GM18508 (cell line): ENCODE data around the gene SRPX2.

ENCODE experiments used
- ATAC-seq: cut with Tn5 transposase; IDR thresholded peaks from one replicate; pipeline ENCODE4 v1.9.1; 2021; ENCODE audit warnings: moderate number of reproducible peaks; ENCODE audit not compliant: insufficient read depth, unreplicated experiment

Gene SRPX2, protein sequence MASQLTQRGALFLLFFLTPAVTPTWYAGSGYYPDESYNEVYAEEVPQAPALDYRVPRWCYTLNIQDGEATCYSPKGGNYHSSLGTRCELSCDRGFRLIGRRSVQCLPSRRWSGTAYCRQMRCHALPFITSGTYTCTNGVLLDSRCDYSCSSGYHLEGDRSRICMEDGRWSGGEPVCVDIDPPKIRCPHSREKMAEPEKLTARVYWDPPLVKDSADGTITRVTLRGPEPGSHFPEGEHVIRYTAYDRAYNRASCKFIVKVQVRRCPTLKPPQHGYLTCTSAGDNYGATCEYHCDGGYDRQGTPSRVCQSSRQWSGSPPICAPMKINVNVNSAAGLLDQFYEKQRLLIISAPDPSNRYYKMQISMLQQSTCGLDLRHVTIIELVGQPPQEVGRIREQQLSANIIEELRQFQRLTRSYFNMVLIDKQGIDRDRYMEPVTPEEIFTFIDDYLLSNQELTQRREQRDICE

DNA sequence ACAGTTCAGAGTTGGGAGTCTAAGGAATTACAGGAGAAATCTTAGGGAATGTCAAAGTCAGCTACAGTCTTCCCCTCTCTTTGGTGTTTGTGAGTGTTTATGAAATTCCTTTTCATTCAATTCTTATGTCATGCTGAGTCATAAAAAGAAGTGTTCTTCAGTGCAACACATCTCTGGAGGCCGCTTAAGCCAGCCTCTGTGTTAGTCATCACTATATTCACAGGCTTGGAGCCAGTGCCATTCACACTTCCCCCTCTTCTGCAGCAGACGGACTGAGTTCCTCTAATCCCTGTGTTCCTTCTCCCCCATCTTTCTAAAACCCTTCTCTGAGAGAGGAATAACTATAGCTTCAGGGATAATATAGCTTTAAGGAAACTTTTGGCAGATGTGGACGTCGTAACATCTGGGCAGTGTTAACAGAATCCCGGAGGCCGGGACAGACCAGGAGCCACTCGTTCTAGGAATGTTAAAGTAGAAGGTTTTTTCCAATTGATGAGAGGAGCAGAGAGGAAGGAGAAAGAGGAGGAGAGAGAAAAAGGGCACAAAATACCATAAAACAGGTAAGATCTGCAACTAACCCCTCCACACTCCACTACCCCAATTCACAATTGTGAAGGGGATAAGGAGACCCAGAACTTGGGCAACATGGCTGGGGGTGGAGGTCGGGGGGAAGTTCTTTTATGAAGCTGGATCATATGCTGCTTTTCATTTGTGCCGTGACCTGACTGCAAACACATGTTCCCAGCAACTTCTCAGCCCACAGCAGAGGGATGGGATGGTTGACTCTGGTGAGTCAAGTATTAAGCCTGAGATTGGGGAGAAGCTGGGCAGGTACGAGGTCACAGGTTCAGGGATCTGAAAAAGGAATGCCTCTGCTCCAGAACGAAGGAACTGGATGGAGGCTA is at the start of gene SRPX2:
TSS of gene SRPX2 (plus strand) at position 244 of the 905 bp plus-strand sequence. CDS start 2,124 bp downstream, outside the sequence.
- ATAC-seq = no peak

DNA sequence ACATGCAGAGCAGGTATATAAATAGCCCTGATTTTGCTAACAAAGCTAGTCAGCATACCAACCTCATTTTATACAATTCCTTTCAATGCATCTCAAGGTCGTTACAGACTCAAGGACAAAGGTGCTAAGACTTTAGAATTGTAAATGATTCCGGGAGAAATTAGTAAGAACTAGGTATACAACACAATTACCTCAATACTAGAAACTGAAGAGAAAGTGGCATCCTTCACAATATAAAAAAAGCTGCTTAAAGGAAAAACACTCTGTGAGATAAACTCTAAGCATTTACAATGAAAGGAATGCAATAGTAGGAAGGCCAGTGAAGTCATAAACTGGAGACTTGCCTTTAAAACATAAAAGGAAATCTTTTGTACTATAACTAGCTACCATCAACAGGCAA is 47.4 kb upstream of the SRPX2 start:
- ATAC-seq = no peak

- ATAC-seq = no peak
Observed at GRCh38 chrX:100599456-100599855, 44.5 kb upstream of the SRPX2 start.

DNA sequence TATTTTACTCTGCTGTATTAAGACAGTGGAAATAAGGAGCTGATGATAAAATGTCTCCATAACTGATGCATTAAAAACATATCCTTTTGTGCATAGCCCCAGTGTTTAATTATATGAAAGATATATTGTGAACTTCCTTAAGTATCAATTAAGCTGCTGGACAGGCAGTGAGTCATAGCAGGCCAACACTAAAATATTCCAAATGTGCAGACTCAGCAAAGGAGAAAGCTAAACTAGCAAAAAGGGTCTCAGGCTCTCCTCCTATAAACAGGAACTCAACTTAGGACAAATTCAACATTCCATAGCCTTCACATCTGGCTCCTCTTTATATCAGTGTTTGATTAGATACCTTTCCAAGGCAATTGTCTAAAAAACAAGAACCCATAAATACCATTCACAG is 43.7 kb upstream of the SRPX2 start:
- no peak for ATAC-seq

DNA sequence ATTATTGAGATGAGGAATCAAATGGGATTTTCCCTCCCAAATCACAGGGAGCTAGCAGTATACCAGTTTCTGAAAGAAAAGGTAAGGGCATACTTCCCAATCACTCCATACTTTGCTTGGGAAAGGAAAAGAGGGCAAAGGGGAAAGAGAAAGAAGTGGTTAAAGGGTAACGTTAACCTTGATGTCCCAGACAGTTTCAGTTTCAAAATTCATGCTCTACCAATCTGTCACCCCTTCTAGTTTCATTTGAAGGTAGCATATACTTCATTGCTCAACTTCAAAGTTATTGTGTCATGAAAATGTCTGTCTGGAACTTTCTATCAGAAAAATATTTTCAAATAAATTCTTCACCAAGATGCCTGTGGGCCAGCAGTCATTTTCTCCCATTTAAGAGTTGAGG is 43.2 kb upstream of the SRPX2 start:
- peak; percentile 82 for ATAC-seq

- ATAC-seq = no peak
Observed at GRCh38 chrX:100606753-100607152, 37.2 kb upstream of the SRPX2 start.

GRCh38 chrX:100609591-100609990 is 34.4 kb upstream of the SRPX2 start:
- no peak for ATAC-seq

- ATAC-seq = no peak
Observed at GRCh38 chrX:100611951-100612350, 32.0 kb upstream of the SRPX2 start.

DNA sequence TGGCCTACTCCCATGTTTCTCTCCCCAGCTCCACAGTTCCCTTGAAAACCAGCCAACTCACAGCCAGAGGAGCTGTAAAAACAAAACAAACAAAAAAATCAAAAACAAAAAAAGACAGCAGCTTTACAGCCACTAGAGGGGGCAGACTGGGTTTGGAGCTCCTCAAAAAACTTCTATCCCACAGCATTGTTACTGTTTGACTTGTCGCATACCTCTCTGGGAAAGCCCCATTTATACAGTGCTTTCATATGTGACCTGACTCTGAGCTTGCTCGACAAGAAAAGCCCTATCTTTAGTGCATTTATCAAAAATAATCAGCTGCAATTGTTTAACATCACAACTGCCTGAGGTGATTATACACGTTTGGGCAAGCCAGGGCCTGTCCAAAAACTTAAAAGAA is 29.0 kb upstream of the SRPX2 start:
- peak; percentile 100 for ATAC-seq

DNA sequence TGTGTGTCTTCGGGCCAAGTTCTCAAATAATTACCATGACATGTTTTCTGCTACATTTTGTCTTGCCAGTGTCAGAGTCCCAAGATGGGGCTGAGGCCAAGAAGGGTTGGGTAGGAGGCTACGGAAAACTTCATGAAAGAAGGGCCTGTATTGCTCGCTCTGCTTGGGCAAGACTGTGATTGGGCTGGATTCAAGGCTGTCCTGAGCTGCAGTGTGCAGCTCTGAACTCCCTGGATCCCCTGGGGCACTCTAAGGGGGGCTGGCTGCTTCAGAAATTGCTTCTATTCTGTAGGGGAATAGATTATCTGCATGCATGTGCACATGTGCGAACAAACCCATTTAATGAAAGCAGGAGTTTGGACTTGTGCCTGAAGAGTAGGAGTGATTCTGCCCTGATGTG is 21.0 kb upstream of the SRPX2 start:
- no peak for ATAC-seq

DNA sequence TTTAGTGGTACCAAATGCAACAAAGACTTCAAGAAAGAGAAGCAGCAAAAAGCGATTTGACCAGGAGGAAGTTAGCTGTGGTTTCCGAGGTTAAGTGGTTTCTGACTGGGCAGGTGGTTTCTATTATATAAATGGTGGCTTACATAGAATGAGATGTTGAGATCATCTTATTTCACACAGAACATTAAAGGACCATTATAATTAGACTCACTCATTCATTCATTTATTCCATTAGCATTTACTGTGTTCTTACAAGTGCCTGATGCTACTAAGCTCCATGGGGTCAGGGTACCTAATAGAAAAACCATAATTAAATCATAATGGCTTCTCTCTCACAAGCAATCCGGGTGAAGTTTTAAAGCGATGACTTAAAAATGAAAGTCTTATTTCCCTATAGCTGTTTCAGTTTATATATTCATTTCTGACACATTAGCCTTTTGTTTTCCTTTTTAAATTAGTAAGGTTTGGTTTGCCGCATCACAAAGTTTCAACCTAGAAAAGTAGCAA is 18.0 kb upstream of the SRPX2 start:
- peak; percentile 87 for ATAC-seq

DNA sequence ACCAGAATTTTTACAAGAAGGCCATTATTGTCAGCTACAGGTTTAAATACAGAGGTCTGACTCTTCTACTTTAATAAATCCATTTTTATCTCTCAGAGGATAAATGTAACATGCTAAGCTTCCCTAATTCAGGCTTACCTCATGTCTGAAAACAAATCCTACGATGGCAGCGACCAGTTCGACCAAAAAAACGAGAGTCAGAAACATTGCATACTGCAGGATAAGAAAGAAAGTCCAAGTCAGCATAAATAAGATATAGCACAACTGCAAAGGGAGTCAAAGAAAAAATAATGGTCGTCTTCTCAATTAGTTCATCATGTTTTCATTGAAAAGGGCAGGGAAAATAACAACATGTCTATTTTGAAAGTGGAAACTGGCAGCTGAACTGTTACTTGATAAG is 9.0 kb upstream of the SRPX2 start:
- ATAC-seq = no peak

GRCh38 chrX:100635989-100636320 is 8.0 kb upstream of the SRPX2 start:
- no peak for ATAC-seq

GRCh38 chrX:100636321-100636991 is 7.5 kb upstream of the SRPX2 start, which contains the start of gene TSPAN6:
TSPAN6 (minus strand) TSS chrX:100636806; CDS start chrX:100636694, 112 bp downstream.
- ATAC-seq = no peak

DNA sequence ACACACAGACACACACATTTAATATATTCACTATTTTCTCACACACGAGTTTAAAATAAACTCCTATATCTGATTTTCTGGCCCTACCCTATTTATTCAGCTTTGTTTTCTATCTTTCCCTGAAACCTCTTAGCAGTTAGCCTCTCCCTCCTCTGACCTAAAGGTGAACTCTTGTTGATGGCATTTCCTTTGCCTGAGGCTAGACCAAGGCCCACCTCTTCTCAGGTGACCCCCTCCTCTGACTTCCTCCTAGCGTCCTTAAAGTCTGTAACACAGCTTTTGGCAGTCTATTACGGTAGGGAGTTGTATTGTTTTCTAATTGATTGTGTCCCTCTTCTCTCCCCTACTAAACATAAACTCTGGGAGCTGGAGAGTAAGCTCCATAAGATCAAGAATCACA is 1.7 kb upstream of the SRPX2 start:
- ATAC-seq = no peak

GRCh38 chrX:100643212-100643611 is 787 bp upstream of the SRPX2 start:
- no peak for ATAC-seq

- no peak for ATAC-seq
Observed at GRCh38 chrX:100645106-100645505, 1.1 kb downstream of the SRPX2 start.

DNA sequence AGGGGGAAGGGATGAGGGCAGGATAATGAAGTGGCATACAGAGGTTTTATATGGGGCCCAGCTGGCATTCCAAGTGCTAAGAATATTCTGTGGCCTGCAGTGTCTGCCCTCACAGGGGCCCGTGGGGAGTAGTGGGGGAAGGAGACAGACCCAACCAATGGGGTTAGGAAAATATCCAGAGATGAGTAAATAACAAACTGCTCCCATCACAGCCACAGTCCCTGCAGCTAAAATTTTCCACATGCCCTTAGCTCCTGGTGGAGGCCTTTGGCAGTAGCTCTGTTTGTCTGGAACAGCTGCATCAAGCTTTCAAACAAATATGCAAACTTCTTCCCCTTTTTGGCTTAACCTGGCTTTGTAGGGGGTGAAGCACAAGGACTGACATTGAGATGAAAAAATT is 3.1 kb downstream of the SRPX2 start:
- ATAC-seq = no peak

- no peak for ATAC-seq
Observed at GRCh38 chrX:100647739-100648138, 3.7 kb downstream of the SRPX2 start.
